Activated B cell treated with CpG ODN at 0.5 μM for 24 hours (primary cell): ENCODE measurements around the gene THSD7A. TPM values are rescaled to one million over a fixed set of nuclear protein-coding genes. Genes with fewer than 3 reads are reported as not detected.

Experiments
- ATAC-seq: fragments of 200-7000 bp; cut with Tn5 transposase; one replicate; pipeline ENCODE4 v1.10.0; 2021; ENCODE audit warnings: low read depth, mild to moderate bottlenecking, moderate library complexity
- CTCF ChIA-PET: fragments of 350-600 bp; sonication (Branson Sonifier 250); formaldehyde crosslinking; loops from one replicate; lab custom pipeline; 2021; ENCODE audit warnings: antibody characterized with exemption; lab: Charles Lee
- POLR2A ChIA-PET: fragments of 350-600 bp; sonication (Branson Sonifier 250); formaldehyde crosslinking; loops from one replicate; lab custom pipeline; 2021; ENCODE audit warnings: antibody characterized with exemption; lab: Charles Lee
- DNase-seq: peaks from one replicate; pipeline ENCODE4 v3.0.0; 2022
- H3K27ac Mint-ChIP-seq: one replicate; pipeline ENCODE4 v1.8.0; 2020; ENCODE audit warnings: mixed read lengths
- H3K27me3 Mint-ChIP-seq: one replicate; pipeline ENCODE4 v1.8.0; 2021; ENCODE audit warnings: mixed read lengths
- H3K36me3 Mint-ChIP-seq: one replicate; pipeline ENCODE4 v1.8.0; 2021; ENCODE audit warnings: low read depth, mixed read lengths
- H3K4me1 Mint-ChIP-seq: one replicate; pipeline ENCODE4 v1.8.0; 2021; ENCODE audit warnings: mixed read lengths
- H3K4me3 Mint-ChIP-seq: one replicate; pipeline ENCODE4 v1.8.0; 2020; ENCODE audit warnings: mild to moderate bottlenecking, mixed read lengths
- H3K9me3 Mint-ChIP-seq: one replicate; pipeline ENCODE4 v1.8.0; 2020; ENCODE audit warnings: mixed read lengths
- CTCF ChIP-seq: fragments of 200-600 bp; IDR thresholded peaks from one replicate; pipeline ENCODE4 v1.8.0; 2022; ENCODE audit warnings: antibody characterized with exemption, mild to moderate bottlenecking
- intact Hi-C: fragments of 100-400 bp; cut with micrococcal nuclease; formaldehyde crosslinking; loops from one replicate; pipeline ENCODE4 v1.15.1; 2024
- total RNA-seq: library from RNA; stranded (reverse); gene quantifications from 2 replicates; pipeline ENCODE4 v1.2.3, GENCODE V29; 2022

Gene THSD7A
- total RNA-seq, 1 donor from 2014 or later, result not detected

GRCh38 chr7:11332186-11332864 lies 499.7 kb downstream of the THSD7A start:
- intact Hi-C loops, result no loop called here
- H3K4me3 Mint-ChIP-seq, result no peak overlapping the region
- H3K4me1 Mint-ChIP-seq, result no peaks in the 10 kb centered on the region
- POLR2A ChIA-PET, result no interaction called here
- peaks cover 4% of the 10 kb centered on the region for H3K9me3 Mint-ChIP-seq
- H3K27me3 Mint-ChIP-seq, result no peaks in the 10 kb centered on the region
- no peak for TF ChIP-seq CTCF
- CTCF ChIA-PET, result no interaction called here
- no peak for DNase-seq
- H3K36me3 Mint-ChIP-seq, result no peaks in the 10 kb centered on the region
- H3K27ac Mint-ChIP-seq, result no peak overlapping the region
- ATAC-seq, result no peak

- Mint-ChIP-seq H3K4me1 (no peaks in the 10 kb centered on the region), H3K9me3 (peaks cover 4% of the 10 kb centered on the region), H3K36me3 (no peaks in the 10 kb centered on the region), H3K4me3 (no peak overlapping the region), H3K27me3 (no peaks in the 10 kb centered on the region), H3K27ac (no peak overlapping the region)
- TF ChIP-seq CTCF, result no peak
- CTCF ChIA-PET, result no interaction called here
- ATAC-seq (no peak), DNase-seq (no peak)
- intact Hi-C loops, result no loop called here
- POLR2A ChIA-PET, result no interaction called here
Measured at GRCh38 chr7:11331128-11332102, 500.6 kb downstream of the THSD7A start.

GRCh38 chr7:11330717-11331116 lies 501.3 kb downstream of the THSD7A start:
- intact Hi-C loops, result no loop called here
- ChIA-PET POLR2A (no interaction called here), CTCF (no interaction called here)
- Mint-ChIP-seq H3K36me3 (no peaks in the 10 kb centered on the region), H3K27ac (no peak overlapping the region), H3K4me1 (no peaks in the 10 kb centered on the region), H3K9me3 (peaks cover 4% of the 10 kb centered on the region), H3K4me3 (no peak overlapping the region), H3K27me3 (no peaks in the 10 kb centered on the region)
- TF ChIP-seq CTCF, result no peak
- DNase-seq (no peak), ATAC-seq (no peak)

DNA sequence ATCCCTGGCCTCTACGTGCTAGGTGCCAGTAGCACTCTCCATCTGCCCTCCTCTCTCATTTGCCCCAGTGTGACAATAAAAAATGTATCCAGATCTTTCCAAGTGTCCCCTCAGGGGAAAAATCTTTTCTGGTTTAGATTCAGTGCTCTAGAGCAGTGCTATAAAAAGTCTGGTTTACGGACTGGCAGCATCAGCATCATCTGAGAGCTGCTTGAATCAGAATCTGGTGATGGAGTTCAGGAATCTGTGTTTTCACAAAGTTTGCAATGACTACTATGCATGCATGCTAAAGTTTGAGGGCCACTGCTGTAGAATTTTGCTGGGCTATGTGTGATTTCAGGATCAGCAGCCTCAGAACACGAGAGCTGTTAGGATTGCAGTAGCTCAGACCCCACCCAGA lies 501.8 kb downstream of the THSD7A start:
- Mint-ChIP-seq H3K27me3 (no peaks in the 10 kb centered on the region), H3K9me3 (peaks cover 4% of the 10 kb centered on the region), H3K4me3 (no peak overlapping the region), H3K4me1 (no peaks in the 10 kb centered on the region), H3K27ac (no peak overlapping the region), H3K36me3 (no peaks in the 10 kb centered on the region)
- DNase-seq (no peak), ATAC-seq (no peak)
- no peak for TF ChIP-seq CTCF
- intact Hi-C loops, result no loop called here
- ChIA-PET POLR2A (no interaction called here), CTCF (interaction anchor here (1.0 kb wide), 1 partner anchor 14 kb away, joined by 4 read pairs; no protein-coding TSS in a partner anchor)

GRCh38 chr7:11329626-11330025 lies 502.4 kb downstream of the THSD7A start:
- intact Hi-C loops, result no loop called here
- ATAC-seq (no peak), DNase-seq (no peak)
- no peak overlapping the region for H3K27ac Mint-ChIP-seq
- no peaks in the 10 kb centered on the region for H3K27me3 Mint-ChIP-seq
- no peaks in the 10 kb centered on the region for H3K36me3 Mint-ChIP-seq
- H3K4me1 Mint-ChIP-seq, result no peaks in the 10 kb centered on the region
- peaks cover 4% of the 10 kb centered on the region for H3K9me3 Mint-ChIP-seq
- ChIA-PET POLR2A (no interaction called here), CTCF (interaction anchor here (0.8 to 1.0 kb wide), 2 partner anchors 14 to 118 kb away, joined by 3 to 4 read pairs; no protein-coding TSS in a partner anchor)
- no peak for TF ChIP-seq CTCF
- H3K4me3 Mint-ChIP-seq, result no peak overlapping the region
